ENCODE results near the gene ANO10.

- TF ChIP-seq, protein P1, sequence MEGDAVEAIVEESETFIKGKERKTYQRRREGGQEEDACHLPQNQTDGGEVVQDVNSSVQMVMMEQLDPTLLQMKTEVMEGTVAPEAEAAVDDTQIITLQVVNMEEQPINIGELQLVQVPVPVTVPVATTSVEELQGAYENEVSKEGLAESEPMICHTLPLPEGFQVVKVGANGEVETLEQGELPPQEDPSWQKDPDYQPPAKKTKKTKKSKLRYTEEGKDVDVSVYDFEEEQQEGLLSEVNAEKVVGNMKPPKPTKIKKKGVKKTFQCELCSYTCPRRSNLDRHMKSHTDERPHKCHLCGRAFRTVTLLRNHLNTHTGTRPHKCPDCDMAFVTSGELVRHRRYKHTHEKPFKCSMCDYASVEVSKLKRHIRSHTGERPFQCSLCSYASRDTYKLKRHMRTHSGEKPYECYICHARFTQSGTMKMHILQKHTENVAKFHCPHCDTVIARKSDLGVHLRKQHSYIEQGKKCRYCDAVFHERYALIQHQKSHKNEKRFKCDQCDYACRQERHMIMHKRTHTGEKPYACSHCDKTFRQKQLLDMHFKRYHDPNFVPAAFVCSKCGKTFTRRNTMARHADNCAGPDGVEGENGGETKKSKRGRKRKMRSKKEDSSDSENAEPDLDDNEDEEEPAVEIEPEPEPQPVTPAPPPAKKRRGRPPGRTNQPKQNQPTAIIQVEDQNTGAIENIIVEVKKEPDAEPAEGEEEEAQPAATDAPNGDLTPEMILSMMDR (IDR thresholded peaks at IDR 0.05) = no peak
- TF ChIP-seq POLR2A (IDR thresholded peaks at IDR 0.05) = no peak
These were observed 255.3 kb downstream of the ANO10 start for GRCh38 chr3:43366481-43366880.
